Activated naive CD8-positive, alpha-beta T cell treated with anti-CD3 and anti-CD28 coated beads, Interleukin-2, amount 50 U/mL, for 16 hours (primary cell): ENCODE data around the gene HERPUD1.
A peak's percentile ranks its signal among the peaks of the same experiment; 100 is the strongest.
"Not testable (repeated sequence)": the region's sequence is repeated elsewhere in the genome, so short reads cannot be mapped to it uniquely, and the experiment has no call there.

Experiments used
- DNase-seq: peaks from one replicate; pipeline ENCODE4 v3.0.0-alpha.2; 2020; ENCODE audit warnings: low read depth, low spot score

HERPUD1 gene

DNA sequence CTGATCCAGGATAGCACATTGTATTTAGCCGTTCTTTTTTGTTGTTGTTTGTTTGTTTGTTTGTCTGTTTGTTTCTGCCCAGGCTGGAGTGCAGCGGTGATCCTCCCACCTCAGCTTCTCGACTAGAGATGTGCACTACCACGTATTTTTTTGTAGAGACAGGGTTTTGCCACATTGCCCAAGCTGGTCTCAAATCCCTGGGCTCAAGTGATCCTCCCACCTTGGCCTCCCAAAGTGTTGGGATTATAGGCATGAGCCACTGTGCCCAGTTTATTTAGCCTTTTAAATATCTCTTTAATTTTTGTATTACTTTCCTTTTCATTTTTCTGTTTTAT, 48.2 kb downstream of the HERPUD1 start:
- DNase-seq = no peak

DNA sequence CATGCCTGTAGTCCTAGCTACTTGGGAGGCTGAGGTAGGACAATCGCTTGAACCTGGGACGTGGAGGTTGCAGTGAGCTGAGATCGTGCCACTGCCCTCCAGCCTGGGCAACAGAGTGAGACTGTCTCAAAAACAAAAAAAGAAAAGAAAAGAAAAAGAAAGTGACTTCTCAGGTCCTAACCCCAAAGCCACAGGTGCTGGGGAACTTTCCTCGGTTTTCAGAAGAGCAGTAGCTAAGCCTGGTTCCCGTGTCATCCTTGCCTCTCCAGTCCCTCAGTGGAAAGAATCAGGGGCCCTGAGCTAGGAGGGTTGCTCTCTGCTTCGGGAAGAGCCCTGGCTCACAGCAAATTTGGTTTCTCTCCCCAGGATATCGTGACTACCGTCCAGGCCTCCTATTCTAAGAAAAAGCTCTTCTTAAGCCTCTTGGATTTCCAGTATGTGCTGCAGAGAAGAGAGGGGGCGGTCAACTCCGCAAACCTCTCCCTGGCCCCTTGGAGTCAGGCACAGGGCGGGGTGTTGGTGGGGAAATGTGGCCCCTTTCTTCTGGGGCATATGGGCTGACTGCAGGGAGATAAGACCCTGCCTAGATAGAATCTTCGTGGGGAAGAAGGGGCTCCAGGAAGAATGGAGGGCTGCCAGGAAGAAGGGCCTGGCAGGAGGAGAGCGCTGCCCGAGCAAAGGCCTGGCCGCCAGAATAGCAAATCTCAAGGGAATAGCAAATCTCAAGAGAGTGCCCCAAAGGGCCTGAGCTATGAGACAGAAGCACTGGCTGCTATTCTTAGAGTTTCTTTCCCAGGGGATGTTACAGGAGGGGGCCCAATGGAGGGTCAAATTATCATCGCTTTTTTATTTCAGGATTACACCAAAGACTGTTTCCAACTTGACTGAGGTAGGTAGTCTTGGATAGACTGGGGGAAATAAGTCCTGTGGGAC, 49.1 kb downstream of the HERPUD1 start:
- no peak for DNase-seq

GRCh38 chr16:56981729-56982271, 49.9 kb downstream of the HERPUD1 start:
- DNase-seq = no peak

DNA sequence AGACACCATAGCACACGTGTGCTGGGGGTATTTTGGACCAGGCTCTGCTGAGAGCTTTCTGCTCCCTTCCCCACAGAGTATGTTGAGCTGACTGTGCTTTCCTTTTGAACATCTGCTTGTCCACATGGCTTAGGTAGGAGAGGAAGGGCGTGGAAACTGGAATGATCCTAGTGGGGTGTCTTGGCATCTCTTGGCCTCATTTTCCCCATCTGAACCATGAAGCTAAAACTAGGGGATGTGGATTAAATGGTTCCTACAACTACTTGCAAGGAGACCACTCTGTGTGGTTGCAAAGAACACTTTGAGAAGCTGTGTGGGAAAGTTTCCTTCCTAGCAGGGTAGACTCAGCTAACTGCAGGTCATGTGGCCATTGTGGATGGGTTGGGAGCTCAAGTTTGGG, 50.8 kb downstream of the HERPUD1 start:
- no peak for DNase-seq

GRCh38 chr16:56983211-56983751, 51.3 kb downstream of the HERPUD1 start:
- no peak for DNase-seq

GRCh38 chr16:56984639-56985038, 52.7 kb downstream of the HERPUD1 start:
- no peak for DNase-seq

DNA sequence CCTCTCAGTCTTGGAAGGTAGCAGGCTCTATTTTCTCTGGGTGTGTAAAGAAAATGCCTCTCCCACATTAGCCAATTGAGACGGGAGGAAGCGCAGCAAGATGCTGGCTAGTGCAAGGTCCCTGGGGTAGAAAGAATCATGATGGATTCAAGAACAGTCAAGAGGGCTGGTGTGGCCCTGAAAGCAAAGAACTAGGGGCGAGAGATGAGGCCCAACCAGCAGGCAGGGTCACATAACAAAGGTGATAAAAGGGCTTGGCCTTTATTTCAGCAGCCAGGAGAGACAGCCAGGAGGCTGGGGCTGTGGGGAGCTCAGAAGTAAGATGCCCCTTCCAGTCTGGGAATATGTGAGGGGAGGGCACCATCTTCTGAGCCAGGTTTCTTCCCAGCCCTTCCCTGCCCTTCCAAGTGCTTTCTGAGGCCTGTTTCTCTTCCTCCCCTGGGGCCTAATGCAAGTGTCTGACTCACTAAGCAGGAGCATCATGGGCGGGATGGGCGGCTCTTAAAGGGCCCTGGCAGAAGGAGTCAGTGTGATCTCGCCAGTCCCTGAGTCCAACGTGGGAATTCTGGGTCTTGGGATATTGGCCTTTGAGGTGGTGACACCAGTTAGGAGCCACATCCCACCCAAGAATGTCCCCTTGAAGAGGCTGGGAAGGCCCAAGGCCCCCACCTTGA, 53.5 kb downstream of the HERPUD1 start:
- DNase-seq = no peak

- DNase-seq = no peak
These were observed 54.0 kb downstream of the HERPUD1 start for GRCh38 chr16:56985962-56986360.

GRCh38 chr16:56986361-56986760, 54.4 kb downstream of the HERPUD1 start:
- DNase-seq = no peak

DNA sequence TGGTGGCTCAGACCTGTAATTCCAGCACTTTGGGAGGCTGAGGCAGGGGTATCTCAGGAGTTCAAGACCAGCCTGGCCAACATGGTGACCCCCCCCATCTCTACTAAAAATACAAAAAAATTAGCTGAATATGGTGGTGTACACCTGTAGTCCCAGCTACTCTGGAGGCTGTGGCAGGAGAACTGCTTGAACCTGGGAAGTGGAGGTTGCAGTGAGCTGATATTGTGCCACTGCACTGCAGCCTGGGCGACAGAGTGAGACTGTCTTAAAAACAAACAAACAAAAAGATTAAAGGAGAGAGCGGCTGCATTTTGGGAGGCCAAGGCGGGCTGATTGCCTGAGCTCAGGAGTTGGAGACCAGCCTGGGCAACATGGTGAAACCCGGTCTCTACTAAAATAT, 55.0 kb downstream of the HERPUD1 start:
- DNase-seq = not testable (repeated sequence)

GRCh38 chr16:56987692-56988091, 55.8 kb downstream of the HERPUD1 start:
- DNase-seq = no peak

- DNase-seq = no peak
These were observed 56.4 kb downstream of the HERPUD1 start for GRCh38 chr16:56988161-56988947.

DNA sequence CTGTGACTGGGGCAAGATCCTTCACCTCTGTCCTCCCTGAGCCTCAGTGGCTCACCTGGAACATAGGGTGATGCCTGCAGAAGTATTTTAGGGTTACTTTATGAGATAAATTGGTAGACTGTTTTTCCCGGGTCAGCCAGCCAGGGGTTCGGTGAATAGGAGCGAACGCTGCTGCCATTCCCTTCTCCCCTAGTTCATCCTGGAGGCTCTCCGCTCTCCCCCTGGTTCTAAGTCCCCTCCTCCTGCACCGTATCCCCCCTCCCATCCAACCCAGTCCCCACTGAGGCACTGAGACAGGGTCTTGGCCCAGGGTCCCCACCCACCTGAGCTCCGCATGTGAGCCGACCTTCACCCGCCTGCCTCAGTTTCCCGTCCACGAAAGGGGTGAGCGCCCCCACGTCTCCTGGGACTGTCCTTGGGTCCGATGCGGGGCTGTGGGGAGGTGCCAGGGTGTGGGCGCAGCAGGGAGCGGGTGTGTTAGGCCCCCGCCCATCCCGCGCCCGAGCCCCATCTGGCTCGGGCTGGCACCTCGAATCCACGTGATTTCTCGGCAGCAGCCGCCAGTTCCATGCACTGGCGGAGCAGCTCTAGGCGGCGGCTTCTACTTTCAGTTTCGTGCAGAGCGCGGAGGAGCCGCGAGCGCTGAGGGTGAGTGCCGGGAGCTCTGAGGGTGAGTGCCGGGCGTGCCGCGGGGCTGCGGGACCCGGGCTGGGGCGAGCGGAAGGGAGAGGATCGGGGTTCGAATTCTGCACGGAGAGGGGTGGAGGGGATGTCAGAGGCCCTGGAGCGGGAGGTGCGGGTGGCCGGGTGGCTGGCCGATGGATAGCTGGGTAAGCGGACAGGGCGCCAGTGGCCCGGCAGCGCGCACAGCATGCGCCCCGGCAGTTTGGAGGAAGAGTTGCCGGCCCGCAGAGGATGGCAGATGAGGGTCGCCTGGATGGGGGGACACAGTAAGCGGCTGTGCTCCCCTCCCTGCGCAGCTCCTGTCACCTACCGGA, 57.3 kb downstream of the HERPUD1 start, which contains the start of gene NLRC5:
Gene NLRC5, plus strand, starts transcription at position 610 of the 998 bp plus-strand sequence. CDS start 31,156 bp downstream, outside the sequence.
- DNase-seq = peak; percentile 95

- DNase-seq = no peak
These were observed 58.0 kb downstream of the HERPUD1 start for GRCh38 chr16:56989988-56990387.

DNA sequence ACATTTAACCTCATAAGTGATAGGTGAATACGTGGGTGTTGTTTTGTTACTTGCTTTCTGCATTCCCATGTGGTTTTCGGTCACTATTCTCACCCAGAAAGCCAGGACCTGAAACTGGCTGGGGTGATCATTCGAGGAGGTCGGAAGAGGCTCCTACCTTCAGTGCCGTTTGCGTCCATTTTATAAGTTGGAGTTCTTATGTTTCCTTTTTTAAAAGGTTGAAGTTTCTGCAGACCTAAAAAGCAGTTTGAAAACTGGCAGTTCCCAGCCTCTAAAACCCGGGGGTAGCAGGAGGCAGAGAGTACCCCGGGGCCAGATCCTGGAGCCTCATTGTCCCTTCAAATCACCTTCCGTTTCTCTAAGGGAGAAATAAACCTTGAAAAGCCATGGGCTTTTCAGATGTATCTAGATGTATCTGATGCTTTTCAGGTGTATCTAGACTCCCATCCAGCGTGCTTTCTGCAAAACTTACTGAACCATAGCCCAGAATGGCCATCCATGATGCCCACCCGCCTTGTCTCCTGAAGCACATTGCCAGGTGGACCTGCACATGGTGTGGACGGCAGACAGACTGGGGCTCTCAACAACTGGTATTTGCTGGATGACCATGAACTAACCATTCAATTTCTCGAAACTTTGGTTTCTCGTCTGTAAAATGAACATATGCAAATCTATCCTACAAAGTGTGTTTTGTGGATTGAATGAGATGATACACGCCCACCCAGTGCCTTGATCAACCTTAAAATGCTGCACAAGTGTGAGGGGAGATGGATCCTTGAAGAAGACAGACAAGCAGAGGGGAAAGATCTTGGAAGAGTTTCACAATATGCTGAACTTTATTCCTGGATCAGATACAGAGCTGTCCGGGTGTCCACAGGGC, 58.7 kb downstream of the HERPUD1 start:
- DNase-seq = no peak

DNA sequence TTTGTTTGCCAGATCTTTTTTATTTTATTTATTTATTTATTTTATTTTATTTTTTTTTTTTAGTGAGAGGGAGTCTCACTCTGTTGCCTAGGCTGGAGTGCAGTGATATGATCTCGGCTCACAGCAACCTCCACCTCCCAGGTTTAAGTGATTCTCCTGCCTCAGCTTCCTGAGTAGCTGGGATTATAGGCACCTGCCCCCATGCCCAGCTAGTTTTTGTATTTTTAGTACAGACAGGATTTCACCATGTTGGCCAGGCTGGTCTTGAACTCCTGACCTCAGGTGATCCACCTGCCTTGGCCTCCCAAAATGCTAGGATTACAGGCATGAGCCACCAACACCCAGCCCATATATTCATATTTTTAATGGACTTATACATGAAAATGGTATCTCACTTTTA, 60.5 kb downstream of the HERPUD1 start:
- not testable (repeated sequence) for DNase-seq

- DNase-seq = no peak
These were observed 61.3 kb downstream of the HERPUD1 start for GRCh38 chr16:56993204-56993603.

DNA sequence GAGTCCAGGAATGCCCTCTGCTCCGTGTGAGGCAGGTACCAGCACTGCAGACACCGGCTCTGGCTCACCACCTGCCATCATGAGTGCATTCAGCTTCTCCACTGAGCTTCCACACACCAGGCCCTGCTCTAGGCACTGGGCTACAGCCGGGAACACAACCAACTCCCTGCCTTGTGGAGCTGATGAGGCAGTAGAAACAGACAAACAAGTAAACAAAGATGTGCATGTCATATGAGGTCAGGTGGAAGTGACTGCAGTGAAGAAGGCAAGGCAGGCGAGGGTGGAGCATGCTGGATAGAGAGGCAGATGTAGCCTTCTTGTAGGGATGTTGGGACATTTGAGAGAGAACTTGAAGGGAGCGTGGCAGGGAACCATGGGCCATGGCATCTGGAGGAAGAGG, 62.4 kb downstream of the HERPUD1 start:
- DNase-seq = no peak
